ENCODE results near the gene NMNAT3. TPM values are rescaled to one million over a fixed set of nuclear protein-coding genes. Genes with fewer than 3 reads are reported as not detected.

The NMNAT3 gene
- polyA plus RNA-seq, 1 of the 3 experiments (the other 2 are of a cell fraction) = not detected

- no peaks in the 10 kb centered on the region for H4K20me1 ChIP-seq (ENCODE audit: insufficient read depth)
- no peaks in the 10 kb centered on the region for H3K9me3 ChIP-seq
- H3K4me2 ChIP-seq = no peak overlapping the region
- H3K4me1 ChIP-seq (ENCODE audit: control insufficient read depth in 1 of 2, insufficient read depth in 2 of 2, low read depth in 1 of 2, low read length in 1 of 2) = no peaks in the 10 kb centered on the region
- 27% methylated on average over 2 of the region's 2 CpGs for WGBS (ENCODE audit: low lambda C conversion rate)
- H2AFZ ChIP-seq (ENCODE audit: low read depth) = no peak overlapping the region
- H3F3A ChIP-seq (replicated peaks; ENCODE audit: insufficient read depth) = no peaks in the 10 kb centered on the region
- no peaks in the 10 kb centered on the region for H3K27me3 ChIP-seq (ENCODE audit: insufficient read depth)
- ChIA-PET CTCF (no interaction called here), POLR2A (no interaction called here)
- H3K27ac ChIP-seq (ENCODE audit: low read depth in 2 of 2, low read length in 1 of 2) = no peak overlapping the region
- no peaks in the 10 kb centered on the region for H3K9me2 ChIP-seq
- no peak overlapping the region for H3K4me3 ChIP-seq (ENCODE audit: low read depth in 2 of 2, low read length in 1 of 2)
- H3K79me2 ChIP-seq (ENCODE audit: insufficient read depth) = no peaks in the 10 kb centered on the region
- no peaks in the 10 kb centered on the region for H3K36me3 ChIP-seq (replicated peaks in 1 of 2; ENCODE audit: control insufficient read depth in 1 of 2, insufficient read depth in 2 of 2, low read length in 1 of 2)
- no peak for DNase-seq
- no peak overlapping the region for H3K9ac ChIP-seq
- TF ChIP-seq PBX3 (IDR thresholded peaks at IDR 0.05) (no peak), POLR2AphosphoS5 (IDR thresholded peaks at IDR 0.05; ENCODE audit: low read depth, low read length) (no peak), FOSL2 (IDR thresholded peaks at IDR 0.05; ENCODE audit: borderline replicate concordance, low read depth) (no peak), MXI1 (IDR thresholded peaks at IDR 0.05; ENCODE audit: low read depth, low read length) (no peak), SIN3A (IDR thresholded peaks at IDR 0.05; ENCODE audit: borderline replicate concordance, low read depth, low read length) (no peak), ZBTB33 (IDR thresholded peaks at IDR 0.05; ENCODE audit: borderline replicate concordance, low read depth) (no peak), ELF1 (IDR thresholded peaks at IDR 0.05) (no peak), MEF2A (IDR thresholded peaks at IDR 0.05; ENCODE audit: borderline replicate concordance, low read depth) (no peak), RCOR1 (IDR thresholded peaks at IDR 0.05; ENCODE audit: low read length) (no peak), USF1 (IDR thresholded peaks at IDR 0.05; ENCODE audit: borderline replicate concordance, low read depth) (no peak), RFX5 (IDR thresholded peaks at IDR 0.05; ENCODE audit: low read length) (no peak), REST (IDR thresholded peaks at IDR 0.05; ENCODE audit: low read depth, low read length) (no peak), EZH2phosphoT487 (IDR thresholded peaks at IDR 0.05; ENCODE audit: borderline replicate concordance, low read depth) (no peak)
These were observed 70.3 kb downstream of the NMNAT3 start for GRCh38 chr3:139607257-139608107.
